GM18907 (cell line): ENCODE measurements around the gene RIPK4.
"Not testable (repeated sequence)": the region's sequence is repeated elsewhere in the genome, so short reads cannot be mapped to it uniquely, and the experiment has no call there.

Experiments
- ATAC-seq: cut with Tn5 transposase; IDR thresholded peaks from one replicate; pipeline ENCODE4 v1.9.1; 2021; ENCODE audit warnings: mild to moderate bottlenecking, moderate library complexity; ENCODE audit not compliant: unreplicated experiment

Gene RIPK4

DNA sequence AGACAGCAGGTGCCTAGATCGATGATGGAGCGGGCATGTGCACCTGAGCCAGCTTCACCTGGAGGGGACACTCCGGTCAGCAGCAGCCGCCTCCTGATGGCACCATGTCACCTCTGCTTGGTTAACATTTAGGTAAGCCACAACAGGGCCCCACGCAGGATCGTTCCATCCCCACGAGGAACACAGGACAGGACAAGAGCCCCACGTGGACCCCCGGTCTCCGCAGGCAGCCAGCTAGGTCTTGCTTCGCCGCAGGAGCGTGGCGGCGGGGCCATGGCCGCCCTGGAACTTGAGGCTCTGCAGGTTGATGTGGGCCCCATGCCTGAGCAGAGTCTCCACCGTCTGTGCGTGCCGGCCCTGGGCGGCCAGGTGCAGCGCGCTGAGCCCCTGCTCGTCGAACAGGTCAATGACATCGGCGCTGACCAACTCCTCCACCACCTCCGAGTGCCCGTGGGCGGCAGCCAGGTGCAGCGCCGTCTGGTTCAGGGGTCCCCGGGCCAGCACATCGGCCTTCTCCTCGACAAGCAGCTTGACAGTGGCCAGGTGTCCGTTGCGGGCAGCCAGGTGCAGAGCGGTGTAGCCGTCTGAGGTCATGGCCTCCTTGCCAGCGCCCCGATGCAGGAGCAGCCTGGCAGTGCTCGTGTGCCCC, 26.1 kb downstream of the RIPK4 start:
- ATAC-seq, result no peak

DNA sequence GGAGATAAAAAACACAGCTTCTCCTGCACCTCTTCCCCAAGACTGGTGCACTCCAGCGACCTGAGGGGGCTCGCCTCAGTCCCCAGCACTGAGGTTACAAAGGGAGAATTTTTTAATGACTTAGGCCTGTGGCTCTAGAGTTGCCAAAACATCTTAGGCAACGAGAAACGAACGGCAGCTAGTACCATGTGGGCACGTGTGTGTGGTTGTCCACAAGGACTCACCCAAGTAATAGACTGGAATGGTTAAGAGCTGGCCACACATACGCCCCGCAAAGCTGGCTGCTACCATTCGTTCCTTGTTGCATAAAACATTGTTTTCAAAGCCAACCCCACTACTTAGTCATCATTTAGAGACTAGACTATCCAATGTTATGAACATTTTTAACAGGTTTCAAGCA, 26.9 kb downstream of the RIPK4 start:
- ATAC-seq, result no peak

DNA sequence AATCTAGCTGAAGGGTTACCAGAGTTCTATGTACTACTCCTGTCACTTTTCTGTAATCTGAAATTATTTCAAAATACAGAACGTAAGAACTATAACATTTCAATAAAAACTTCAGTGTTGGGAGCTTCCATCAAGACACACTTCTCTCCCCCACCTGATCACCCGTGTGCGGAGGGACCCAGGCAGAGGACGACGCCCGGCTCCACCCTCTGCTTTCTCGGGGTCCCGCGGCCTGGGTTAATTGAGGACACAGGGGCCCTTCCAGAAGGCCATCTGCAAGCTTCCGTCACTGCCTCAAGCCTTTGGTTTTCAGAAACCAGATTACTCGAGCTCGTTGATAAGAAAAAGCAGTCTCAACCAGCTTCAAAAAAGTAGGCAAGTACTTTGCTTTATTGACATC, 27.8 kb downstream of the RIPK4 start:
- no peak for ATAC-seq

GRCh38 chr21:41737651-41738324, 29.1 kb downstream of the RIPK4 start:
- ATAC-seq, result no peak

DNA sequence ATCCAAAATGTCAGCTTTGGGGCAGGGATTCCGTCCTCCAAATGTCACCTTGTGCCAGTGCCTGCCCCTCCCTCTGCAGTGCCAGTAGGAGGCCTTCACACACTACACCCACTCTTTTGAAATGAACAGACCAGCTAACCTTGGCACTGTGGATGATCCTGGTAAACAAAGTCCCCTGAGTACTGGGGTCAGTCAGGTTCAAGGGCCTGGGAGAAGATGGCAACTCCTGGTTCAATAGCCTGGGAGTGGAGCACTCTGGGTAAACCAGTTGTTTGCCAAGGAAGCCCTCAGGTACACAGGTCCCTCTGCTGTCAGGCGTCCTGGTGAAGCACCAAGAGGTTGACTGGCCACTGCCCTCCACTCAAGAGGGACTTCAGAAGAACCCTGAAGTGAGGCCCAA, 30.4 kb downstream of the RIPK4 start:
- ATAC-seq, result no peak

DNA sequence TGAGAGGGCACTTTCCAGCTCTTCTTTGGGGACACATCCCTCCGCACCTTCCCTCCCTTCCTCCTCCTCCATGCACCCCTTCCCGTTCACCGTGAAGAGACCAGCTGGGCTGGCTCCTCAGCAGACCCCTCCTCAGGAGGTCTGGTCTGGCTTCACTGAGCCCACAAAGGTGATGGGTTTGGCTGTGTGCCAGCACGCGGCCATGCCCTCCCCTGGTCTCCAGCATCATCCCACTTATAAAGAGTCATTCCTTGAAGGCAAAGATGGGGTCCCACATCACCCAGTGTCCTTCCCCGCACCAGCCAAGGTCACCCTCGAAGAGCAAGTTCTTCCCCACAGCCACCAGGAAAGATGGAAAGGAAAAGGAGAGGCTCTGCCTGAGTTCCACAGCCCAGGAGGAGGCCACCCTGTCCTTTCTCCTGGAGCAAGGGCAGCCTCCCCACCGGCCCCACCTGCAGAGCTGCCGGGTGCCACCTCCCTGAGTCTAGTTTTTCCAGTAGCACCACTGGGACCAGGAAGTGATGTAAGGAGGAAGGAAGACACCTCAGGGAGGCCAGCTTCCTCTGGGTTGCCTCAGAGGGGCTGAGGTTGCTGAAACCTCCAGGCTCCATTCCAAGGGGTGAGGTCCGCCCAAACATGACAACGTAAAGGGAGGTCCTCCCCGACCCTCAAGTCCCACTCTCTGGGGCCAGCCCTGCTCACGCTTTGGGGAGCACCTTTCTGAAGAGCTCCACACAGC, 32.7 kb downstream of the RIPK4 start:
- no peak for ATAC-seq

DNA sequence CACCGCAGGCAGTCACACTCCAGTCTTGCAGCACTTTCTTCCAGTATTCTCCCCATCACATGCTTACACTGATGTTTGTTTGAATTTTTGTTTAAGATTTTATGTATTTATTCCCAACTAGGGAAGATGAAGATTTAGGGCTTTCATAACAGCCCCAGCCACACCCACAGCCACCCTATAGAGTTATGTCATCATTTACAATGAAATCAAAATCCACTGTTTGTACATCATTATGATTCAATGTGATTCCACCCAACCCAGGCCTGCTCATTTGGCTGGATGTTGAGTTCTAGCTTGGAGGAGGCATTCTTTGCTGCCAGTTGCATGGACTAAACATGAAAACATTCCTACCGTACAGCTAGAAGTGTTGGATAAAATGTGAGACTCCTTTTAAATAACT, 35.8 kb downstream of the RIPK4 start:
- no peak for ATAC-seq

DNA sequence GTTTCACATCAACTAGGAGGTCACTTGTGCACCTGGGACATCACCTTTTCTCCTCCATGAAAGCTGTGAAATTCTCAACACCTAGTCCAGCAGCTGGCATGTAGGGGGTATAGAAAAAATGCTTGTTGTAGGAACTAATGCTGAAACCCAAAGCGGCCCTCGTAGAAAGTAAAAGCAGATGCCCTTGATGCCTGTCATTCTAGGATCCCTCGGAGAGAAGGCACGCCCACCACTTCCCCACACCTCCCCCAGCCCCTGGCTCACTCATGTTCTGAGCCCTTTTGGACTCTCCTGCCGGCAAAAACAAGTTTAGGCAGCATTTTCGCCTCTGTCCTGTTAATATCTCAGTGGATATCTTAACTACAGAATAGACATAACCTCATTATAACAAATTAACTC, 36.5 kb downstream of the RIPK4 start:
- ATAC-seq, result no peak

- ATAC-seq, result no peak
Measured at GRCh38 chr21:41729701-41730366, 37.0 kb downstream of the RIPK4 start.

DNA sequence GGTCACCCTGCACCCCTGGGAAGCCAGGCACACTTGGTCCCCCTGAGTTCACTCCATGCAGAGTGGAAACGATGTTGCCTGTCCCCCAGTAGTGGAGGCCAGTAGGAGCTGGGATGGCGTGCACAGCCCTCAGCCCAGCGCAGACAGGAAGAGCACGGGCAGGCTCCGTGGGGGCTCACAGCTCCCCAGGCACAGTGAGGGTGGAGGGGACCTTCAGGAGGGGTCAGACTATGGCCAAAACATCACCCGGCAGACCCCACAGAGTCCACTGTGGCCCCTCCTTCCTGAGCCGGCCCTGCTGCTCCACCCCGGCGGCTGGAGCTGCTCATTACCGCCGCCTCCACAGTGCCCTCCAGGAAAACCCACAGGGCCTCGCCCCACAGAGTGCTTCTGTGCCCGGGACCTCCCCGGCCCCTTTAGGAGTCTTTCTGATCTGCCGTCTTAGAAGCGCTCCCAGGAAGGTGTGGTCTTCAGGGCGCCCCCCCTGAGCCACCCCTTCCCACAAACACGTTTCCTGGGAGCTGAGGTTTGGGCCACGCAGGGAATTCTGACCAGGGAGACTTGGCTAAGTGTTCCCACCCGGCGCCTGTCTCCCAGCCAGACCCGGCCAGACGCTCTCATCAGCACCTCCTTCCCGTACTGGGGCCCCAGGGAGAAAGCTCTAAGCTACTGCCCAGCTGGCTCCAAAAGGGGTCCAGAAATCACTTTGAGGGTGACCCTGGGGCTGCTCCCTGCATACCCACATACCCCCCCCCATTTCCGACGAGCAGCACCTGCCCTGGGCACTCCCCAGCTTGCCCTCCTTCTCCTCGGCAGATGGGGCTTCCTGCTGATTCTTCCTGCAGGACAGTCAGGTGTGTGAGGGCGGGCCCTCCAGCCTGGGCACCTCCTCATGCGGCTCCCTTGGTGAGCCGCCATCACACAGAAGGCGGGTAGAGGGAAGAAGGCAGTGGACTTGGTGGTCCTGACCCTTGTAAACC, 38.8 kb downstream of the RIPK4 start:
- ATAC-seq, result no peak

DNA sequence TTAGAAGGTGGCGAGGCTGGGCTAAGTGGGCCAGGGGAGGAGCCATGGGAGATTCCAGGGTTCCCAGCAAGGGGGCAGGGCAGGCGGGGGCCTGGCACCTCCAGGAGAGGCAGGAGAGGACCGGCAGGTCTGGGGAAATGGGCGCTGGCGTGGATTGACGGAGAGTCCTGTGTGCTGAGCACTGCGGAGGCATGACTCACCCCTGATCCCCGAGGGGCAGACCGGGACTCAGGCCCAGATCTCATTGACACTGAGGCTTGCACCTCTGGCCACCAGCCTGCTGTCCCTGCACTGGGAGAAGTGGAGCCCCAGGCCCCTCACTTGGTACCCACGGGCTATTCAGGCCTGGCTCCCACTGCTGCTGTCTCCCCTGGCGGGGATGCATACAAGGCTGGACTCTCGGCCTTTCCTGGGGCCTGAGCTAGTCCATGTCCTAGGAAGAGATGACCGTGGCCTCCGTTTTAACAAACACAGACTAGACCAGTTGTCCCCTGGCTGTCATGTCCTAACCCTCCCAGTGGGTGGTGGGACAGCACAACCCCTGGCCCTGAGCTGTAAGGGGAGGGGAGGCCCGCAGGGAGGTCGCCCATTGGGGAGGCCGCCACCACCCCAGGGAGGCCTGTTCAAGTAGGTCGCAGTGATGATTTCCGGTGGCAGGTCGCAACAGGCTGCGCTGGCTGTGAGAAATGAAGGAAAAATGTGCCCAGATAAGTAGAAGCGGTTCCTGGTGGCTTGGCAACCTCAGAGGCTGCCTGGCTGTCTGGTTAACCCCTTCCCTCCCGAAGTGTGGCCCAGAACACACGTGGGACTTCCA, 39.7 kb downstream of the RIPK4 start:
- no peak for ATAC-seq

DNA sequence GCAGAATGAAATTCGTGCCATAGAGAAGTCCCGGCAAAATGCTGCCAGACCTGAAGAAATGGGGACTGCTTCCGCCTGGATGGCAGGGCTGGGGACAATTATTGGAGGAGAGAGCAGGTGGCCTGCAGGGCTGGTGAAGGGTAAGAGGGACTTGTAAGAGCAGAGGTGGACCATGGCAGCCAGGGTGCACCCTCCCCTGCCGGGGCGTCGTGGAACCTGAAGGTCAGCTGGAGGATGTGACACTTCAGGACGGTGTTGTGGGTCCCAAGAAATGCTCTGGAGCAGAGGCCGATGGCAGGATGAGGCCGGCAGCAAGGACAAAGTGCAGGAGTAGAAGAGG, 40.3 kb downstream of the RIPK4 start:
- no peak for ATAC-seq

- no peak for ATAC-seq
Measured at GRCh38 chr21:41726058-41726558, 40.7 kb downstream of the RIPK4 start.

DNA sequence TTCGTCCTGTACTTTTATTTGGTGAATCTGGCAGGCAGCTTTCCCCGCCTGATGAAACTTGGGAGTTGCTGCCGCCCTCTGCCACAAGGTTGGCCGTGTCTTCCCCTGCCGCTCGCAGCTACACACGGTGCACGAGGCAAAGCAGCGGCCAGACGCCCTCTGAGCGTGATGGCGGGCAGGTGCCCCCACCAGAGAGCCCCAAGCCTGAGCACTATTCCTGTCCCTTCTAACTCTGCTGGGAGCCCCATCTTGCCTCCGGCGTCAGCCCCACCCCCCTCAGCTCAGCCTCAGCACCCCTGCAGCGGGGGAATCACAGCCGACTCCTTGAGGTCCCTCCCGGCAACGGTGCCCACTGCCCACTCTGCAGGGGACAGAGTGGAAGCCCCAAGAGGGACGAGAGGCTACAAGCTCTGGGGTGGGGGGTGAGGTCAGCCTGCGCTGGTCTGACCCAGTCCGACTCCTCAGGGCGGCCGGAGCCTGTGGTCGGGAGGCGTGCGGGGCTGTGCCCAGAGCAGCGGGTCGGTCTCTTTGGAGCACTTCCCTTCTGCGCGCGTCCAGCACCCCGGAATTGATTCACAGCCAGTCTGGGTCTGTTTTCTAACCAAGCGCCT, 41.3 kb downstream of the RIPK4 start:
- ATAC-seq, result no peak

GRCh38 chr21:41723835-41724234, 43.0 kb downstream of the RIPK4 start:
- not testable (repeated sequence) for ATAC-seq

DNA sequence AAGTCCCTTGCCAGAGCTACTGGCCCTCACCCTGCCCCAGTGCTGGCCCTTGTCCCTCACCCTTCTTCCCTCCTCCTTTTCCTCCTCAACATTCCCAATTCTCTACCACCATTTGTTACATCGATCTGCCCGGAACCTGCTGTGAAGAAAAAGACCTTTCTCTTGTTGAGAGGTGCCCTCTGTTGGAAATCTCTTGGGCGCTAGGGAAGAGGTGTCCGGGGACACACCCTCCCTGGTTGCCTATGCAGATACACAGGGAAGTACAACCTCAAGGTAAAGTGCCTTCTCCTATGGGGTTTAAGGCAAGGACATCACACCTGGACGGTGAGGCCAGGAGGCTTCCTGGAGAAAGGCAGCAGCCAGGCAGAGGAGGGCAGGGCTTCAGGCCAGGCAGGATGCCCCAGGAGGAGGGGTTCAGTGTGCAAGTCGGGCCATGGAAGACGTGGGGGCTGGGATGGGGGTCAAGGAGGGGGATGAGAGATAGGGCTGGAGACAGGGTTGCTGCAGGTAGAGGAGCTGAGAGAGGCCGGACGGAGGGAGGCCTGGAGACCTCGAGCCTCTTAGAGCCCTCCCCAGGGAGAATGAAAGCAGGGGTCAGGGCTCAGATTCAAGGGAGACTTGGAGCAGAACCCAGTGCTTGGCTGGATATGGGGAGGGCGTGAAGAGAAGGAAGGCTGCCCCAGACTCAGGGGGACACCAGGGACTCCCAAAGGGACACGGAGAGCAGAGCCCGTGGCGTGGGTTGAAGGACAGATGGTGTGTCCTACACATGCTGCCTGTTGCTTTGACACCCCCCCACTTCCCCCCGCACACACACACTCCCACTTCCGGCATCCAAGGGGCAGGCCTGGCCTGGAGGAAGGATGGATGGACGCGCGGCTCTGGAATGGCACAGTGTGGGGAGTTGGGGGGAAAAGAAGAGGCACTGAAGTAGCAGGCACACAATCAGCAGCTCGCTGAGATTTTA, 44.5 kb downstream of the RIPK4 start:
- ATAC-seq, result no peak

DNA sequence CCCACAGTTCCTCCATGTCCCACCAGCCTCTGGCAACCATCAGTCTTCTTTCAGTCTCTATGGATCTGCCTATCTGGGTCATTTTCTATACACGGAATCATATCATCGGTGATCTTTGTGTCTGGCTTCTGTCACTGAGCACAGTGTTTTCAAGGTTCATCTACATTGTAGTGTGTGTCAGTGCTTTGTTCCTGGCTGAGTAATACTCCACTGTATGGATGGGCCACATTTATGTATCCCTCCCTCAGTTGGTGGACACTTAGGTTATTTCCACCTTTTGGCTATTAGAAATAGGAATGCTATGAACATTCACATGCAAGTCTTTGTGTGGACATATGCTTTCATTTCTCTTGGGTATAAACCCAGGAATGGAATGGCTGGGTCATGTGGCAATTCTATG, 46.6 kb downstream of the RIPK4 start:
- no peak for ATAC-seq

GRCh38 chr21:41719691-41720090, 47.2 kb downstream of the RIPK4 start:
- no peak for ATAC-seq
